ENCODE measurements around the gene SLC25A29.
"Not testable (repeated sequence)": the region's sequence is repeated elsewhere in the genome, so short reads cannot be mapped to it uniquely, and the experiment has no call there.

The SLC25A29 gene

GRCh38 chr14:100283984-100284881, 22.0 kb downstream of the SLC25A29 start:
- Histone ChIP-seq H3K27me3 (ENCODE audit: insufficient read depth, low read length) (no peaks in the 10 kb centered on the region), H3K4me1 (ENCODE audit: control insufficient read depth, insufficient read depth, low read length, unreplicated experiment) (peaks cover 18% of the 10 kb centered on the region), H3K79me2 (ENCODE audit: control insufficient read depth, insufficient read depth, low read length, unreplicated experiment) (peaks cover 25% of the 10 kb centered on the region), H3K36me3 (ENCODE audit: insufficient read depth, low read length) (no peaks in the 10 kb centered on the region), H3K27ac (ENCODE audit: low read depth, low read length) (no peak overlapping the region), H3K4me3 (ENCODE audit: low read depth, low read length) (peak overlapping the region; percentile 98), H2AFZ (ENCODE audit: low read length, unreplicated experiment) (peak overlapping the region; percentile 50)

GRCh38 chr14:100283436-100283835, 22.8 kb downstream of the SLC25A29 start:
- H3K27me3 ChIP-seq (ENCODE audit: insufficient read depth, low read length); H3K27ac ChIP-seq (ENCODE audit: low read depth, low read length); H3K36me3 ChIP-seq (ENCODE audit: insufficient read depth, low read length); H2AFZ ChIP-seq (ENCODE audit: low read length, unreplicated experiment); H3K4me3 ChIP-seq (ENCODE audit: low read depth, low read length): not testable (repeated sequence)
- Histone ChIP-seq H3K79me2 (ENCODE audit: control insufficient read depth, insufficient read depth, low read length, unreplicated experiment) (peaks cover 33% of the 10 kb centered on the region), H3K4me1 (ENCODE audit: control insufficient read depth, insufficient read depth, low read length, unreplicated experiment) (peaks cover 26% of the 10 kb centered on the region)

GRCh38 chr14:100282766-100283419, 23.4 kb downstream of the SLC25A29 start:
- Histone ChIP-seq H3K4me3 (ENCODE audit: low read depth, low read length) (no peak overlapping the region), H3K36me3 (ENCODE audit: insufficient read depth, low read length) (no peaks in the 10 kb centered on the region), H3K27ac (ENCODE audit: low read depth, low read length) (no peak overlapping the region), H2AFZ (ENCODE audit: low read length, unreplicated experiment) (no peak overlapping the region), H3K4me1 (ENCODE audit: control insufficient read depth, insufficient read depth, low read length, unreplicated experiment) (peaks cover 30% of the 10 kb centered on the region), H3K27me3 (ENCODE audit: insufficient read depth, low read length) (no peaks in the 10 kb centered on the region), H3K79me2 (ENCODE audit: control insufficient read depth, insufficient read depth, low read length, unreplicated experiment) (peaks cover 33% of the 10 kb centered on the region)

- Histone ChIP-seq H3K79me2 (ENCODE audit: control insufficient read depth, insufficient read depth, low read length, unreplicated experiment) (peaks cover 38% of the 10 kb centered on the region), H3K27me3 (ENCODE audit: insufficient read depth, low read length) (no peaks in the 10 kb centered on the region), H2AFZ (ENCODE audit: low read length, unreplicated experiment) (no peak overlapping the region), H3K36me3 (ENCODE audit: insufficient read depth, low read length) (no peaks in the 10 kb centered on the region), H3K4me3 (ENCODE audit: low read depth, low read length) (no peak overlapping the region), H3K27ac (ENCODE audit: low read depth, low read length) (no peak overlapping the region), H3K4me1 (ENCODE audit: control insufficient read depth, insufficient read depth, low read length, unreplicated experiment) (peaks cover 30% of the 10 kb centered on the region)
Observed at GRCh38 chr14:100282083-100282350, 24.2 kb downstream of the SLC25A29 start.

- H2AFZ ChIP-seq (ENCODE audit: low read length, unreplicated experiment), result no peak overlapping the region
- H3K27me3 ChIP-seq (ENCODE audit: insufficient read depth, low read length), result no peaks in the 10 kb centered on the region
- H3K4me3 ChIP-seq (ENCODE audit: low read depth, low read length), result no peak overlapping the region
- H3K79me2 ChIP-seq (ENCODE audit: control insufficient read depth, insufficient read depth, low read length, unreplicated experiment), result peaks cover 38% of the 10 kb centered on the region
- no peaks in the 10 kb centered on the region for H3K36me3 ChIP-seq (ENCODE audit: insufficient read depth, low read length)
- H3K27ac ChIP-seq (ENCODE audit: low read depth, low read length), result no peak overlapping the region
- H3K4me1 ChIP-seq (ENCODE audit: control insufficient read depth, insufficient read depth, low read length, unreplicated experiment), result peaks cover 30% of the 10 kb centered on the region
Observed at GRCh38 chr14:100281286-100282082, 24.8 kb downstream of the SLC25A29 start.

GRCh38 chr14:100279563-100279962, 26.7 kb downstream of the SLC25A29 start:
- Histone ChIP-seq H3K4me3 (ENCODE audit: low read depth, low read length) (no peak overlapping the region), H3K36me3 (ENCODE audit: insufficient read depth, low read length) (peaks cover 2% of the 10 kb centered on the region), H3K27me3 (ENCODE audit: insufficient read depth, low read length) (no peaks in the 10 kb centered on the region), H3K4me1 (ENCODE audit: control insufficient read depth, insufficient read depth, low read length, unreplicated experiment) (peaks cover 23% of the 10 kb centered on the region), H2AFZ (ENCODE audit: low read length, unreplicated experiment) (no peak overlapping the region), H3K27ac (ENCODE audit: low read depth, low read length) (no peak overlapping the region), H3K79me2 (ENCODE audit: control insufficient read depth, insufficient read depth, low read length, unreplicated experiment) (peaks cover 55% of the 10 kb centered on the region)

- peaks cover 6% of the 10 kb centered on the region for H3K36me3 ChIP-seq (ENCODE audit: insufficient read depth, low read length)
Observed at GRCh38 chr14:100279133-100279532, 27.1 kb downstream of the SLC25A29 start.

GRCh38 chr14:100278702-100279101, 27.5 kb downstream of the SLC25A29 start:
- no peak overlapping the region for H2AFZ ChIP-seq (ENCODE audit: low read length, unreplicated experiment)
- peaks cover 61% of the 10 kb centered on the region for H3K79me2 ChIP-seq (ENCODE audit: control insufficient read depth, insufficient read depth, low read length, unreplicated experiment)
- H3K27me3 ChIP-seq (ENCODE audit: insufficient read depth, low read length), result no peaks in the 10 kb centered on the region
- peaks cover 6% of the 10 kb centered on the region for H3K36me3 ChIP-seq (ENCODE audit: insufficient read depth, low read length)
- peaks cover 21% of the 10 kb centered on the region for H3K4me1 ChIP-seq (ENCODE audit: control insufficient read depth, insufficient read depth, low read length, unreplicated experiment)
- no peak overlapping the region for H3K4me3 ChIP-seq (ENCODE audit: low read depth, low read length)
- H3K27ac ChIP-seq (ENCODE audit: low read depth, low read length), result no peak overlapping the region

More at GRCh38 chr14:100279133-100279532, 27.1 kb downstream of the SLC25A29 start:
- peaks cover 21% of the 10 kb centered on the region for H3K4me1 ChIP-seq (ENCODE audit: control insufficient read depth, insufficient read depth, low read length, unreplicated experiment)
- H3K27ac ChIP-seq (ENCODE audit: low read depth, low read length), result no peak overlapping the region
- no peaks in the 10 kb centered on the region for H3K27me3 ChIP-seq (ENCODE audit: insufficient read depth, low read length)
- H3K4me3 ChIP-seq (ENCODE audit: low read depth, low read length), result no peak overlapping the region
- H3K79me2 ChIP-seq (ENCODE audit: control insufficient read depth, insufficient read depth, low read length, unreplicated experiment), result peaks cover 57% of the 10 kb centered on the region
- H2AFZ ChIP-seq (ENCODE audit: low read length, unreplicated experiment), result no peak overlapping the region

GRCh38 chr14:100275214-100275613, 31.0 kb downstream of the SLC25A29 start:
- H2AFZ ChIP-seq (ENCODE audit: low read length, unreplicated experiment), result no peak overlapping the region
- H3K27ac ChIP-seq (ENCODE audit: low read depth, low read length), result no peak overlapping the region
- H3K79me2 ChIP-seq (ENCODE audit: control insufficient read depth, insufficient read depth, low read length, unreplicated experiment), result peaks cover 75% of the 10 kb centered on the region
- H3K27me3 ChIP-seq (ENCODE audit: insufficient read depth, low read length), result no peaks in the 10 kb centered on the region
- peaks cover 6% of the 10 kb centered on the region for H3K36me3 ChIP-seq (ENCODE audit: insufficient read depth, low read length)
- H3K4me1 ChIP-seq (ENCODE audit: control insufficient read depth, insufficient read depth, low read length, unreplicated experiment), result peaks cover 12% of the 10 kb centered on the region
- no peak overlapping the region for H3K4me3 ChIP-seq (ENCODE audit: low read depth, low read length)

GRCh38 chr14:100274250-100274649, 32.0 kb downstream of the SLC25A29 start:
- no peak overlapping the region for H2AFZ ChIP-seq (ENCODE audit: low read length, unreplicated experiment)
- H3K4me3 ChIP-seq (ENCODE audit: low read depth, low read length), result no peak overlapping the region
- no peaks in the 10 kb centered on the region for H3K27me3 ChIP-seq (ENCODE audit: insufficient read depth, low read length)
- no peak overlapping the region for H3K27ac ChIP-seq (ENCODE audit: low read depth, low read length)
- peaks cover 69% of the 10 kb centered on the region for H3K79me2 ChIP-seq (ENCODE audit: control insufficient read depth, insufficient read depth, low read length, unreplicated experiment)
- H3K4me1 ChIP-seq (ENCODE audit: control insufficient read depth, insufficient read depth, low read length, unreplicated experiment), result peaks cover 12% of the 10 kb centered on the region
- peaks cover 6% of the 10 kb centered on the region for H3K36me3 ChIP-seq (ENCODE audit: insufficient read depth, low read length)
